Thyroid gland (tissue), 4 donors: Measurements from ENCODE around the gene RBL1. TPM values are rescaled to one million over a fixed set of nuclear protein-coding genes. Genes with fewer than 3 reads are reported as not detected.

Experiments
- DNase-seq, 2 donors: peaks; one replicate each; pipeline ENCODE4 v3.0.0-alpha.2; 2019
- H3K27ac ChIP-seq, 3 donors: fragments of 200-600 bp; sonication (generic); 1 replicate in 2 of 3; 2 replicates in 1 of 3; pipeline ENCODE4 v1.5.1; 2016 to 2019; ENCODE audit warnings: mild to moderate bottlenecking in 1 of 3, moderate library complexity in 1 of 3
- H3K27me3 ChIP-seq: fragments of 200-600 bp; sonication (generic); one replicate; pipeline ENCODE4 v1.5.1; 2019
- H3K36me3 ChIP-seq, 2 donors: fragments of 200-600 bp; sonication (generic); one replicate each; pipeline ENCODE4 v1.5.1; 2016 to 2019
- H3K4me1 ChIP-seq, 2 donors: fragments of 200-600 bp; sonication (generic); one replicate each; pipeline ENCODE4 v1.5.1; 2017 to 2019
- H3K4me3 ChIP-seq, 3 donors: fragments of 200-600 bp; sonication (generic); replicated peaks in 1 of 3; 1 replicate in 2 of 3; 2 replicates in 1 of 3; pipeline ENCODE4 v1.5.1; 2016; ENCODE audit warnings: mild to moderate bottlenecking in 1 of 3
- H3K9me3 ChIP-seq: fragments of 200-600 bp; sonication (generic); one replicate; pipeline ENCODE4 v1.5.1; 2017
- POLR2A ChIP-seq, 2 donors: fragments of 450-650 bp; IDR thresholded peaks; one replicate each; pipeline ENCODE4 v1.6.1; 2017; ENCODE audit warnings: antibody characterized with exemption in 2 of 2, mild to moderate bottlenecking in 2 of 2, moderate library complexity in 1 of 2
- WGBS, 2 donors: methylation state at CpG; one replicate each; pipeline ENCODE4 v1.1.5; 2017; 5-methylcytosine and 5-hydroxymethylcytosine counted together
- intact Hi-C: fragments of 100-400 bp; cut with DNase I; formaldehyde crosslinking; loops from one replicate; pipeline ENCODE4 v1.15.1; 2023
- total RNA-seq, 4 donors: library from RNA; depleted of rRNA; stranded (reverse); fragments of >200 nt; gene quantifications; one replicate each; pipeline ENCODE4 v1.2.3, GENCODE V29; 2016
- TF ChIP-seq, protein P1 (sequence below), 6 experiments: fragments of 200-600 bp in 3 of 6; fragments of 450-650 bp in 3 of 6; sonication (generic) in 3 of 6; IDR thresholded peaks; one replicate each; pipeline ENCODE4 v1.5.1; 2016 to 2019; ENCODE audit warnings: antibody characterized with exemption in 6 of 6, mild to moderate bottlenecking in 2 of 6, inconsistent platforms in 1 of 6, moderate library complexity in 1 of 6

Gene RBL1
- total RNA-seq, 4 donors from 2014 or later = 6.4 to 12.1 (median 7.1) TPM

DNA sequence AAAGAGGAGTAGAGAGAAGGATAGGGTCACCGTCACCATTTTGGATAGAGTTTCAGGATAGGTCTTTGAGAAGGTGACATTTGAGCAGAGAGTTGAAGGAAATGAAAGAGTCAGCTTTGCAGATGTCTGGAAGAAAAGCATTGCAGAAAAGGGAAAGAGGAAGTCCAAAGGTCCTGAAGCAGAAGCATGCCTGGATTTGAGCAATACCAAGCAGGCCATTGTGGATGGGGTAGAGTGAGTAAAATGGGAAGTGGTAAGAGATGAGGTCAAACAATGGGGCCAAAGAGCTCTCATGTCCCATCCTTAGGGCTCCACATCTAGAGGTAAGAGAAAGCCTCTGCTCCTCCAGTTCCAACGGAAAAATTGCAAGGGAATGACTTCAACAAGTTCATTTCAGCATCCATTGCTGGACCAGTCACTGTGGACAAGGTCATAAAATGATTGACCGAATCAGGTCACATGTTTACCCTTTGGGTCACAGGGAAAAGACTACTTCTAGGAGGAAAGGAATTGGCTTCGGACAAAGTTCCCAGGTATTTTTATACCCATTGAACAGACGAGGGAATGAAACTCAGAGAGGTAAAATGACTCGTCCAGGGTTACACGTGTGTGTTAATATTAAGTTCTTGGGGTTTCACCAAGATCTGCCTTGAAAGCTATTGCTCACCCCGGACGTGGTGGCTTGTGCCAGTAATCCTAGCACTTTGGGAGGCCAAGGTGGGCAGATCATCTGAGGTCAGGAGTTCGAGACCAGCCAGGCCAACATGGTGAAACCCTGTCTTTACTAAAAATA, 137.7 kb downstream of the RBL1 start:
- Histone ChIP-seq H3K9me3 (no peaks in the 10 kb centered on the region), H3K36me3 (no peaks in the 10 kb centered on the region), H3K27ac (no peak overlapping the region), H3K27me3 (no peaks in the 10 kb centered on the region), H3K4me1 (peaks cover 16% of the 10 kb centered on the region in 2 donors), H3K4me3 (no peak overlapping the region)
- no peak for DNase-seq
- intact Hi-C loops = no loop called here
- TF ChIP-seq, protein P1, sequence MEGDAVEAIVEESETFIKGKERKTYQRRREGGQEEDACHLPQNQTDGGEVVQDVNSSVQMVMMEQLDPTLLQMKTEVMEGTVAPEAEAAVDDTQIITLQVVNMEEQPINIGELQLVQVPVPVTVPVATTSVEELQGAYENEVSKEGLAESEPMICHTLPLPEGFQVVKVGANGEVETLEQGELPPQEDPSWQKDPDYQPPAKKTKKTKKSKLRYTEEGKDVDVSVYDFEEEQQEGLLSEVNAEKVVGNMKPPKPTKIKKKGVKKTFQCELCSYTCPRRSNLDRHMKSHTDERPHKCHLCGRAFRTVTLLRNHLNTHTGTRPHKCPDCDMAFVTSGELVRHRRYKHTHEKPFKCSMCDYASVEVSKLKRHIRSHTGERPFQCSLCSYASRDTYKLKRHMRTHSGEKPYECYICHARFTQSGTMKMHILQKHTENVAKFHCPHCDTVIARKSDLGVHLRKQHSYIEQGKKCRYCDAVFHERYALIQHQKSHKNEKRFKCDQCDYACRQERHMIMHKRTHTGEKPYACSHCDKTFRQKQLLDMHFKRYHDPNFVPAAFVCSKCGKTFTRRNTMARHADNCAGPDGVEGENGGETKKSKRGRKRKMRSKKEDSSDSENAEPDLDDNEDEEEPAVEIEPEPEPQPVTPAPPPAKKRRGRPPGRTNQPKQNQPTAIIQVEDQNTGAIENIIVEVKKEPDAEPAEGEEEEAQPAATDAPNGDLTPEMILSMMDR (IDR thresholded peaks at IDR 0.05) = no peak
- no peak for TF ChIP-seq POLR2A (IDR thresholded peaks at IDR 0.05)
- WGBS, 2 donors = 88 to 91% methylated on average over 10 of the region's 10 CpGs

DNA sequence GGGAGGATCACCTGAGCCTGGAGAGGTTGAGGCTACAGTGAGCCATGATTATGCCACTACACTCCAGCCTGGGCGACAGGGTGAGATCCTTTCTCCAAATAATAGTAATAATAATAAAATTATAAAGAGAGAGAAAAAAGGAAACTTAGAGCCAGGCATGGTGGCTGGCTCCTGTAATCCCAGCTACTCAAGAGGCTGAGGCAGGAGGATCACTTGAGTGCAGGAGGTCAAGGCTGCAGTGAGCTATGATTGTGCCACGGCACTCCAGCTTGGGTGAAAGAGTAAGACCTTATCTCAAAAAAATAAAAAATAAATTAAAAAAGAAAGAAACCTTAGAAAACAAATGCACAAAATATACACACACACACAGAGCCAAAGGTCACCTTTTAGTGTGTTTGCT, 139.1 kb downstream of the RBL1 start:
- intact Hi-C loops = no loop called here
- H3K27me3 ChIP-seq = no peaks in the 10 kb centered on the region
- H3K4me3 ChIP-seq = no peak overlapping the region
- no peaks in the 10 kb centered on the region for H3K9me3 ChIP-seq
- H3K36me3 ChIP-seq = no peaks in the 10 kb centered on the region
- WGBS, 2 donors = 93 to 96% methylated on average over 2 of the region's 2 CpGs
- TF ChIP-seq, protein P1 (IDR thresholded peaks at IDR 0.05) = no peak
- TF ChIP-seq POLR2A (IDR thresholded peaks at IDR 0.05) = no peak
- H3K4me1 ChIP-seq = peaks cover 16% of the 10 kb centered on the region in 2 donors
- DNase-seq = no peak
- no peak overlapping the region for H3K27ac ChIP-seq

DNA sequence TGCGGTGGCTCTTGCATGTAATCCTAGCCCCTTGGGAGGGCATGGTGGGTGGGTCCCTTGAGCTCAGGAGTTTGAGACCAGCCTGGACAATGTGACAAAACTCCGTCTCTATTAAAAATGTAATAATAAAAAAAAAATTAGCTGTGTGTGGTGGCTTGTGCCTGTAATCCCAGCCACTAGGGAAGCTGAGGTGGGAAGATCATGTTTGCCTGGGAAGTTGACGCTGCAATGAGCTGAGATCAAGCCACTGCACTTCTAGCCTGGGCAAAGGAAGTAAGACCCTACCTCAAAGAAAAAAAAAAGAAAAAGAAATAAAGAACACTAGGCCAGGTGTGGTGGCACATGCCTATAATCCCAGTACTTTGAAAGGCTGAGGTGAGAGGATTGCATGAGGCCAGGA, 139.8 kb downstream of the RBL1 start:
- no peaks in the 10 kb centered on the region for H3K36me3 ChIP-seq
- no peaks in the 10 kb centered on the region for H3K9me3 ChIP-seq
- DNase-seq = no peak
- no peak for TF ChIP-seq POLR2A (IDR thresholded peaks at IDR 0.05)
- TF ChIP-seq, protein P1 (IDR thresholded peaks at IDR 0.05) = no peak
- 62 to 92% methylated on average over 3 of the region's 3 CpGs for WGBS, 2 donors
- no peak overlapping the region for H3K27ac ChIP-seq
- H3K27me3 ChIP-seq = no peaks in the 10 kb centered on the region
- H3K4me1 ChIP-seq = peaks cover 16% of the 10 kb centered on the region in 2 donors
- no peak overlapping the region for H3K4me3 ChIP-seq
- intact Hi-C loops = no loop called here

DNA sequence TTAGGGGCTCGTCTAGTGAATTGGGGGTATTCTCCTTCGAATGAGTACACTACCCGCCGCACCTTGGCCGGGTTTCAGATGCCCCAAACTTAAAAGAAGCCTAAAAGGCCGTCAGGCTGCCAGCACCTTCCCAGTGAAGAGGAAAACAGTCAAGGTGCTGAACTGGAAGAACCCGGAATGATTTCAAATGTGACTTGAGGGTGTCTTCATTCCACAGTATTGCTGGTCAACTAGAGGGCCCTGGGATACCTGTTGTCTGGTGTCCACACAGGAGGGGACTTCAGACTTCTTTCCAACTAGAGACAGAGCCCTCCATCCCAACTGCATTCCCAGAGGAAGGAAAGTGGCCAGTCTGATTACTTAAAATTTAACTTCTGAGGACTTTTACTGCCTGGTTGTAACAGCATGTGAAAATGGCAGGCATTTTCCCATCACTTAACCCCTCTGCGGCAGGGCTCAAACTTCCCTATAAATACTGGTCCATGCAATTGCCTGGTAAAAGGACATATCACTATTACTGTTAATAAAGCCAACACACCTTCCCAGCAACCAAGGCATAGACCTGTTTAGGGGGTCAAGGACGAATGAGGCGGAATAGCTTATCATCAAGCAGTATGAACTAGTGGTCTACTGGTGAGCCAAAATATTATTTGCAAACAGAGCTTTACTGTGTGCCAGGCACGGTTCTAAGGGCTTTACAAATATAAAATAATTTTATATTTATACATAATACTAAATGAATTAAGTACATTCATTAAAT, 143.6 kb downstream of the RBL1 start:
- DNase-seq = no peak
- peaks cover 22 to 28% of the 10 kb centered on the region in 2 donors for H3K4me1 ChIP-seq
- H3K4me3 ChIP-seq = peak overlapping the region in 2 of 3 donors; percentile 26 to 86
- intact Hi-C loops = no loop called here
- peak overlapping the region; percentile 48 to 88 (median 68) for H3K27ac ChIP-seq
- no peaks in the 10 kb centered on the region for H3K27me3 ChIP-seq
- no peaks in the 10 kb centered on the region for H3K9me3 ChIP-seq
- no peaks in the 10 kb centered on the region for H3K36me3 ChIP-seq
- TF ChIP-seq POLR2A (IDR thresholded peaks at IDR 0.05) = no peak
- TF ChIP-seq, protein P1 (IDR thresholded peaks at IDR 0.05) = no peak
- 34 to 52% methylated on average over 7 to 11 of the region's 11 CpGs for WGBS, 2 donors
